BJ (cell line): ENCODE measurements around the gene FMC1. TPM values are rescaled to one million over a fixed set of nuclear protein-coding genes. Genes with fewer than 3 reads are reported as not detected.

Experiments
- CTCF ChIA-PET: fragments of 350-600 bp; formaldehyde crosslinking; extraction: SDS; loops from one replicate; lab custom pipeline; 2021; ENCODE audit warnings: antibody characterized with exemption, inconsistent platforms; lab: Yijun Ruan, JAX
- POLR2A ChIA-PET: fragments of 300-600 bp; sonication (Branson Sonifier 250); formaldehyde crosslinking; extraction: SDS; loops from one replicate; lab custom pipeline; 2021; ENCODE audit warnings: antibody characterized with exemption; lab: Charles Lee
- DNase-seq: peaks from one replicate; pipeline ENCODE4 v3.0.0-alpha.2; 2011; ENCODE audit warnings: low read depth
- H3K27me3 ChIP-seq: 2 replicates; pipeline ENCODE4 v1.6.0; 2011; ENCODE audit warnings: low read length; ENCODE audit not compliant: control insufficient read depth, insufficient read depth
- H3K36me3 ChIP-seq: 2 replicates; pipeline ENCODE4 v1.5.1; 2011; ENCODE audit warnings: low read length; ENCODE audit not compliant: control insufficient read depth, insufficient read depth
- H3K4me3 ChIP-seq: 2 replicates; pipeline ENCODE4 v1.5.1; 2011; ENCODE audit warnings: low read depth, mild to moderate bottlenecking, control low read depth, low read length
- CTCF ChIP-seq: IDR thresholded peaks from 2 replicates; pipeline ENCODE4 v1.5.1; 2011; ENCODE audit warnings: low read depth, mild to moderate bottlenecking, control low read depth, inconsistent platforms, low read length, moderate library complexity; ENCODE audit not compliant: insufficient read depth
- polyA plus RNA-seq: library from polyadenylated mRNA; depleted of rRNA; stranded (reverse); fragments of >200 nt; gene quantifications from 2 replicates; pipeline ENCODE4 v1.2.3, GENCODE V29; 2011

The FMC1 gene
- polyA plus RNA-seq, 1 experiment: 12.1 TPM

GRCh38 chr7:139365336-139365735 lies 24.2 kb downstream of the FMC1 start:
- POLR2A ChIA-PET: interaction anchor here (0.8 kb wide), 1 partner anchor 10 kb away, joined by 5 read pairs; no protein-coding TSS in a partner anchor

GRCh38 chr7:139366400-139366799 lies 25.3 kb downstream of the FMC1 start:
- ChIA-PET POLR2A (no interaction called here), CTCF (interaction anchor here (1.0 kb wide), 1 partner anchor 12 kb away, joined by 5 read pairs; no protein-coding TSS in a partner anchor)
- TF ChIP-seq CTCF: no peak
- Histone ChIP-seq H3K36me3 (peaks cover 3% of the 10 kb centered on the region; the same call in 1 of the 2 replicates), H3K4me3 (no peak overlapping the region), H3K27me3 (no peaks in the 10 kb centered on the region)
- DNase-seq: no peak

More at GRCh38 chr7:139365336-139365735, 24.2 kb downstream of the FMC1 start:
- no peak for DNase-seq
- Histone ChIP-seq H3K27me3 (no peaks in the 10 kb centered on the region), H3K4me3 (no peak overlapping the region), H3K36me3 (peaks cover 3% of the 10 kb centered on the region; the same call in 1 of the 2 replicates)
- CTCF ChIA-PET: interaction anchor here (1.0 kb wide), 1 partner anchor 13 kb away, joined by 5 read pairs; no protein-coding TSS in a partner anchor
- TF ChIP-seq CTCF: no peak

- H3K4me3 ChIP-seq: no peak overlapping the region
- ChIA-PET POLR2A (no interaction called here), CTCF (no interaction called here)
- no peaks in the 10 kb centered on the region for H3K27me3 ChIP-seq
- no peak for DNase-seq
- no peak for TF ChIP-seq CTCF
- H3K36me3 ChIP-seq: peaks cover 3% of the 10 kb centered on the region; the same call in 1 of the 2 replicates
These were observed 26.5 kb downstream of the FMC1 start for GRCh38 chr7:139367438-139368155.

- Histone ChIP-seq H3K4me3 (no peak overlapping the region), H3K27me3 (no peaks in the 10 kb centered on the region), H3K36me3 (peaks cover 3% of the 10 kb centered on the region; the same call in 1 of the 2 replicates)
- CTCF ChIA-PET: interaction anchor here (0.8 to 1.4 kb wide), 3 partner anchors 16 to 31 kb away, joined by 4 to 7 read pairs (median 5); no protein-coding TSS in a partner anchor
- POLR2A ChIA-PET: interaction anchor here (0.7 kb wide), 1 partner anchor 25 kb away, joined by 30 read pairs; no protein-coding TSS in a partner anchor
- DNase-seq: no peak
- no peak for TF ChIP-seq CTCF
These were observed 29.3 kb downstream of the FMC1 start for GRCh38 chr7:139370301-139370942.

- Histone ChIP-seq H3K36me3 (peaks cover 3% of the 10 kb centered on the region; the same call in 1 of the 2 replicates), H3K4me3 (no peak overlapping the region), H3K27me3 (no peaks in the 10 kb centered on the region)
- TF ChIP-seq CTCF: no peak
- CTCF ChIA-PET: interaction anchor here (0.8 to 1.4 kb wide), 3 partner anchors 16 to 31 kb away, joined by 4 to 7 read pairs (median 5); no protein-coding TSS in a partner anchor
- no peak for DNase-seq
- POLR2A ChIA-PET: interaction anchor here (0.7 kb wide), 1 partner anchor 24 kb away, joined by 30 read pairs; no protein-coding TSS in a partner anchor
These were observed 29.8 kb downstream of the FMC1 start for GRCh38 chr7:139370943-139371313.
